ENCODE measurements around the gene CTDNEP1.
"Not testable (repeated sequence)": the region's sequence is repeated elsewhere in the genome, so short reads cannot be mapped to it uniquely, and the experiment has no call there.

The CTDNEP1 gene

GRCh38 chr17:7248796-7249195 lies 2.7 kb downstream of the CTDNEP1 start:
- no peak for DNase-seq (ENCODE audit: low spot score)

- DNase-seq (ENCODE audit: low spot score) = no peak
Observed at GRCh38 chr17:7246779-7247178, 4.8 kb downstream of the CTDNEP1 start.

GRCh38 chr17:7243838-7244237 lies 7.7 kb downstream of the CTDNEP1 start:
- DNase-seq (ENCODE audit: low spot score) = not testable (repeated sequence)

- no peak for DNase-seq (ENCODE audit: low spot score)
Observed at GRCh38 chr17:7243453-7243729, 8.1 kb downstream of the CTDNEP1 start.

- DNase-seq (ENCODE audit: low spot score) = peak; percentile 85
Observed at GRCh38 chr17:7242717-7243452, 8.6 kb downstream of the CTDNEP1 start.

GRCh38 chr17:7241783-7242716 lies 9.5 kb downstream of the CTDNEP1 start, which contains the start of gene GABARAP:
Gene GABARAP, minus strand, starts transcription at chr17:7242449. Its CDS starts 119 bp downstream, at chr17:7242330.
- peak; percentile 78 for DNase-seq (ENCODE audit: low spot score)

- no peak for DNase-seq (ENCODE audit: low spot score)
Observed at GRCh38 chr17:7241090-7241733, 10.3 kb downstream of the CTDNEP1 start.

- DNase-seq (ENCODE audit: low spot score) = peak; percentile 30
Observed at GRCh38 chr17:7240375-7240774, 11.2 kb downstream of the CTDNEP1 start.

GRCh38 chr17:7239091-7240027 lies 12.2 kb downstream of the CTDNEP1 start, which contains the start of gene PHF23:
Gene PHF23, minus strand, starts transcription at chr17:7239457. Its CDS starts 178 bp downstream, at chr17:7239279.
- DNase-seq (ENCODE audit: low spot score) = peak; percentile 92

GRCh38 chr17:7238420-7239090 lies 13.0 kb downstream of the CTDNEP1 start:
- DNase-seq (ENCODE audit: low spot score) = peak; percentile 24

GRCh38 chr17:7237761-7238419 lies 13.6 kb downstream of the CTDNEP1 start:
- DNase-seq (ENCODE audit: low spot score) = peak; percentile 70

GRCh38 chr17:7237266-7237760 lies 14.2 kb downstream of the CTDNEP1 start:
- DNase-seq (ENCODE audit: low spot score) = no peak

- no peak for DNase-seq (ENCODE audit: low spot score)
Observed at GRCh38 chr17:7236808-7237207, 14.7 kb downstream of the CTDNEP1 start.

GRCh38 chr17:7235693-7236665 lies 15.6 kb downstream of the CTDNEP1 start:
- DNase-seq (ENCODE audit: low spot score) = no peak

GRCh38 chr17:7234083-7234951 lies 17.2 kb downstream of the CTDNEP1 start, which contains the start of gene DVL2:
Gene DVL2, minus strand, starts transcription at chr17:7234517. Its CDS starts 255 bp downstream, at chr17:7234262.
- peak; percentile 89 for DNase-seq (ENCODE audit: low spot score)

GRCh38 chr17:7233701-7234082 lies 17.8 kb downstream of the CTDNEP1 start:
- no peak for DNase-seq (ENCODE audit: low spot score)

- DNase-seq (ENCODE audit: low spot score) = no peak
Observed at GRCh38 chr17:7232114-7232513, 19.4 kb downstream of the CTDNEP1 start.

GRCh38 chr17:7229504-7229903 lies 22.0 kb downstream of the CTDNEP1 start:
- DNase-seq (ENCODE audit: low spot score) = no peak
